ENCODE measurements around the gene SLC29A4. TPM values are rescaled to one million over a fixed set of nuclear protein-coding genes. Genes with fewer than 3 reads are reported as not detected.

The SLC29A4 gene
- total and polyA plus RNA-seq, 2 of the 13 experiments (the other 11 are each of a cell fraction or from before 2014, with no cell fraction given), result 29.7 to 31.7 TPM

DNA sequence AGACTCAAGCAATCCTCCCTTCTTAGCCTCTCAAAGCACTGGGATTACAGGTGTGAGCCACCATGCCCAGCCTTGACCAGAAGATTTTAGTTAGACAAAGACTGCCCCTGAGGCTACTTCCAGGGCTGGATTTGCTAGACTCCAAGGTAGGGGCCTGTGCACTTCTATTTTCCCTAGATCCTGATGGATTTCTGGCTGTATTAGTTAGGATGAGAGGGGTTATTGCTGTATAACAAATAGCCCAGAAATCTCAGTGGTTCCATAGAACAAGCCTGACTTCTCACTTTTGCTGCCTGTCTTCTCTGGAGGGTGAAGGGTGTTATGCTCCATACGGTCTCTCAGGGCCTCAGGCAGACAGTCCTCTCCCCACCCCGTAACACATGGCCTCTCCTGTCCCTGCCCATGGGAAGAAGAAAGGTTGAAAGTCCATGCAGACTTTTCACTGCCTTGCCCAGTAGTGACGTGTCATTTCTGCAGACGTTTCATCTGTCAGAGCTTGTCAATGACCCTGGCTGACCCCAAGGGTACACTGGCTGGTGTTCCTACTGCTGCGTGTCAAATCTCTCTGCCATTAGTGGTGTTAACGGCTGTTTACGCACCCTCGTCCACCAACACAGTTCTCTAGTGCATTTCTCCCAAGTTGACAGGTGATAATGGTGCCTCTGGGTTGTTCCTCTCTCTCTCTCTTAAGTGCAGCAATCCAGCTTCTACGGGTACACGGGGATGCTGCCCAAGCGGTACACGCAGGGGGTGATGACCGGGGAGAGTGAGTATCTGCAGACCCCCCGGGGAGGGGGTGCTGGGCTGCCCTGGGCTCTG is 11.6 kb downstream of the SLC29A4 start:
- H3K4me3 ChIP-seq (replicated peaks in 1 of 3; ENCODE audit: insufficient read depth in 1 of 3, low read depth in 2 of 3, low read length in 3 of 3), result no peak overlapping the region
- H2AFZ ChIP-seq (ENCODE audit: low read length), result no peak overlapping the region
- peaks cover 23% of the 10 kb centered on the region for H3K4me1 ChIP-seq (ENCODE audit: insufficient read depth, low read length)
- WGBS (ENCODE audit: low lambda C conversion rate), result 80% methylated on average over 14 of the region's 14 CpGs
- H3K27ac ChIP-seq (ENCODE audit: extremely low read length, insufficient read depth, low read length), result no peak overlapping the region
- no peaks in the 10 kb centered on the region for H3K27me3 ChIP-seq (ENCODE audit: control insufficient read depth in 1 of 2, insufficient read depth in 2 of 2, low read length in 2 of 2)
- FAIRE-seq, result no peak
- H3K79me2 ChIP-seq (ENCODE audit: insufficient read depth, low read length), result no peaks in the 10 kb centered on the region
- intact Hi-C loops (cut with micrococcal nuclease; ENCODE audit: unreplicated experiment) (no loop called here), in situ Hi-C loops (cut with HindIII; ENCODE audit: extremely low pct_ligation_motif_present, low pct_unique_long_range_greater_than_20kb) (no loop called here)
- ATAC-seq, result peak; percentile 17; the same call in 2 of the 3 replicates
- peaks cover 4 to 15% of the 10 kb centered on the region in 2 experiments; a peak in 3 of 5 replicates for H3K36me3 ChIP-seq (replicated peaks in 1 of 2; ENCODE audit: control insufficient read depth in 1 of 2, insufficient read depth in 2 of 2, low read length in 2 of 2)
- no peaks in the 10 kb centered on the region for H4K20me1 ChIP-seq (ENCODE audit: insufficient read depth, low read length)
- no peak overlapping the region for H3K4me2 ChIP-seq (ENCODE audit: low read depth, low read length)
- DNase-seq (ENCODE audit: low spot score), result peak; percentile 24
- ChIA-PET POLR2A (interaction anchor here (0.7 kb wide), 1 partner anchor 9 kb away, joined by 3 read pairs; no protein-coding TSS in a partner anchor), CTCF (ENCODE audit: low intra/inter-chr PET ratio, low total read pairs) (no interaction called here)
- no peak overlapping the region for H3K9ac ChIP-seq (ENCODE audit: insufficient read depth, low read depth, low read length)
- BruUV-seq (replicated peaks), result no TSS peak
- no peaks in the 10 kb centered on the region for H3K9me3 ChIP-seq (ENCODE audit: low read length)
- TF ChIP-seq ZNF468 (CRISPR knock-in tag; IDR thresholded peaks at IDR 0.05) (no peak), IKZF1 (IDR thresholded peaks at IDR 0.05) (no peak), HNF4G (IDR thresholded peaks at IDR 0.05; ENCODE audit: borderline replicate concordance, low read depth, low read length) (0 out of 2 replicates have a peak, but pooled peaks have one; percentile 10), HNF4G (CRISPR knock-in tag; IDR thresholded peaks at IDR 0.05; ENCODE audit: borderline replicate concordance, low read depth) (no peak), NR2F6 (IDR thresholded peaks at IDR 0.05) (no peak), NR2F6 (CRISPR knock-in tag; IDR thresholded peaks at IDR 0.05) (no peak), SCMH1 (CRISPR knock-in tag; IDR thresholded peaks at IDR 0.05; ENCODE audit: borderline replicate concordance) (no peak), BCL6 (CRISPR knock-in tag; IDR thresholded peaks at IDR 0.05) (no peak), NR2C2 (CRISPR knock-in tag; IDR thresholded peaks at IDR 0.05; ENCODE audit: borderline replicate concordance) (no peak), ATF7-NPFF (CRISPR knock-in tag; IDR thresholded peaks at IDR 0.05; ENCODE audit: low read depth) (no peak), SSRP1 (CRISPR knock-in tag; IDR thresholded peaks at IDR 0.05) (no peak), HDAC2 (CRISPR knock-in tag; IDR thresholded peaks at IDR 0.05) (no peak), GLI4 (CRISPR knock-in tag; IDR thresholded peaks at IDR 0.05; ENCODE audit: borderline replicate concordance) (no peak), ZNF333 (CRISPR knock-in tag; IDR thresholded peaks at IDR 0.05; ENCODE audit: borderline replicate concordance) (peak; percentile 79; the same call in 1 of the 2 replicates), ZNF629 (CRISPR knock-in tag; conservative IDR thresholded peaks at IDR 0.05) (no peak), ZNF24 (IDR thresholded peaks at IDR 0.05) (no peak), ZNF143 (CRISPR knock-in tag; IDR thresholded peaks at IDR 0.05) (no peak)
- TF ChIP-seq, protein P1, sequence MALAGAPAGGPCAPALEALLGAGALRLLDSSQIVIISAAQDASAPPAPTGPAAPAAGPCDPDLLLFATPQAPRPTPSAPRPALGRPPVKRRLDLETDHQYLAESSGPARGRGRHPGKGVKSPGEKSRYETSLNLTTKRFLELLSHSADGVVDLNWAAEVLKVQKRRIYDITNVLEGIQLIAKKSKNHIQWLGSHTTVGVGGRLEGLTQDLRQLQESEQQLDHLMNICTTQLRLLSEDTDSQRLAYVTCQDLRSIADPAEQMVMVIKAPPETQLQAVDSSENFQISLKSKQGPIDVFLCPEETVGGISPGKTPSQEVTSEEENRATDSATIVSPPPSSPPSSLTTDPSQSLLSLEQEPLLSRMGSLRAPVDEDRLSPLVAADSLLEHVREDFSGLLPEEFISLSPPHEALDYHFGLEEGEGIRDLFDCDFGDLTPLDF (CRISPR knock-in tag; IDR thresholded peaks at IDR 0.05), result no peak
- TF ChIP-seq, protein P2, sequence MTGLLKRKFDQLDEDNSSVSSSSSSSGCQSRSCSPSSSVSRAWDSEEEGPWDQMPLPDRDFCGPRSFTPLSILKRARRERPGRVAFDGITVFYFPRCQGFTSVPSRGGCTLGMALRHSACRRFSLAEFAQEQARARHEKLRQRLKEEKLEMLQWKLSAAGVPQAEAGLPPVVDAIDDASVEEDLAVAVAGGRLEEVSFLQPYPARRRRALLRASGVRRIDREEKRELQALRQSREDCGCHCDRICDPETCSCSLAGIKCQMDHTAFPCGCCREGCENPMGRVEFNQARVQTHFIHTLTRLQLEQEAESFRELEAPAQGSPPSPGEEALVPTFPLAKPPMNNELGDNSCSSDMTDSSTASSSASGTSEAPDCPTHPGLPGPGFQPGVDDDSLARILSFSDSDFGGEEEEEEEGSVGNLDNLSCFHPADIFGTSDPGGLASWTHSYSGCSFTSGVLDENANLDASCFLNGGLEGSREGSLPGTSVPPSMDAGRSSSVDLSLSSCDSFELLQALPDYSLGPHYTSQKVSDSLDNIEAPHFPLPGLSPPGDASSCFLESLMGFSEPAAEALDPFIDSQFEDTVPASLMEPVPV (CRISPR knock-in tag; IDR thresholded peaks at IDR 0.05), result no peak
- TF ChIP-seq, protein P3, sequence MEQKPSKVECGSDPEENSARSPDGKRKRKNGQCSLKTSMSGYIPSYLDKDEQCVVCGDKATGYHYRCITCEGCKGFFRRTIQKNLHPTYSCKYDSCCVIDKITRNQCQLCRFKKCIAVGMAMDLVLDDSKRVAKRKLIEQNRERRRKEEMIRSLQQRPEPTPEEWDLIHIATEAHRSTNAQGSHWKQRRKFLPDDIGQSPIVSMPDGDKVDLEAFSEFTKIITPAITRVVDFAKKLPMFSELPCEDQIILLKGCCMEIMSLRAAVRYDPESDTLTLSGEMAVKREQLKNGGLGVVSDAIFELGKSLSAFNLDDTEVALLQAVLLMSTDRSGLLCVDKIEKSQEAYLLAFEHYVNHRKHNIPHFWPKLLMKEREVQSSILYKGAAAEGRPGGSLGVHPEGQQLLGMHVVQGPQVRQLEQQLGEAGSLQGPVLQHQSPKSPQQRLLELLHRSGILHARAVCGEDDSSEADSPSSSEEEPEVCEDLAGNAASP (CRISPR knock-in tag; IDR thresholded peaks at IDR 0.05; ENCODE audit: borderline replicate concordance), result peak; percentile 29; the same call in 1 of the 2 replicates
- TF ChIP-seq, protein P4, sequence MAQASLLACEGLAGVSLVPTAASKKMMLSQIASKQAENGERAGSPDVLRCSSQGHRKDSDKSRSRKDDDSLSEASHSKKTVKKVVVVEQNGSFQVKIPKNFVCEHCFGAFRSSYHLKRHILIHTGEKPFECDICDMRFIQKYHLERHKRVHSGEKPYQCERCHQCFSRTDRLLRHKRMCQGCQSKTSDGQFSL (CRISPR knock-in tag; IDR thresholded peaks at IDR 0.05), result no peak
